Stimulated activated CD4-positive, alpha-beta T cell treated with anti-CD3 and anti-CD28 coated beads, Interleukin-4, amount 100 ng/mL, for 4 hours (primary cell): ENCODE measurements around the gene KCNIP1.

Experiments used
- DNase-seq, 2 experiments: peaks; one replicate each; pipeline ENCODE4 v3.0.0-alpha.2; 2020

Gene KCNIP1

DNA sequence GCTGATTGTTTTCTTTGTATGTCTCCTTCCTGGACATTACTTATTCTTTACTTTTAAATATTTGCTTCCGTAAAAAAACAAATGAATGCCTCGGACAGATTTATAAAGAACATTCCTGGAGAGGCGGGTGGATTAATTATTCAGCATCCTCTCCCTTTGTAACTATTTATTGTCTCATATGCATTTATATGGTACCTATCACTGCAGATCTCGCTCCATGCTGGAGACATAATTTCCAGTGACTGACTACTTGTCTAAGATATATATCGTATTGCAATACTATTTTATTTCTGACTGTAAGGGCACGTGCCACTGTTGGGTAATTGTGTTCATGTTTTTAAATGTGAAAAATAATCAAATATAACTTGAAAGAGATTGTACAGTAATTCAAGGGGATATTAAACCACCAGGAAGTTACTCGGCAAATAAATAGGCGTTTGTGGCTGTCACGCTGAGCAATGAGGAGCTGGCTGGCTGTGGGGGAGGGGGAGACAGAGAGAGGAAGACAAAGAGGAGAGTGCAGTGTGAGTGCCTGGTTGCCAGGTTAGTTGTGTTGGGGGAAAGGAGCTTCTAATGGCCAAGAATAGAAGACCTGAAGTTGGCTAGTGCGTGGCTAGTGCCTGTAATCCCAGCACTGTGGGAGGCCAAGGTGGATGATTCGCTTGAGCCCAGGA is 147.9 kb downstream of the KCNIP1 start:
- no peak for DNase-seq

DNA sequence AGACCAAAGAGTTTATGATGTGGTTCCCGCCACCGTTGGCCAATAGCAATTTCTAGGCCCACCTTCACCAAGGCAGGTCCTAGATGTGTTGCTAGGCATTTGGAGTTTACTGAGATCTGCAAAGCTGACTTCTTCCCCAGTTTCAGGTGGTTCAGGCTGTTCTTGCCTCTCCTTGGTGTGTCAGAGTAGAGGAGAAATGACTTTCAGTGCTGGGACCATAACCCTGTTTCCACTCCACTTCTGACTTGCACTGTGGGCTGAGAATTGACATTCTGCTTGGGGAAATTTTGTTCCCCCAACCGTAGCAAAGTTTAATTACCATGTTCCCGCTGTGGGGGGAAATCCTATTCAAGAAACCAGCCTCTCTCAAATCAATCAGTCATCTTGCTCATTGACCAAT is 151.7 kb downstream of the KCNIP1 start:
- no peak for DNase-seq

- no peak for DNase-seq
Measured at GRCh38 chr5:170655920-170656319, 152.1 kb downstream of the KCNIP1 start.

GRCh38 chr5:170656346-170656745 is 152.5 kb downstream of the KCNIP1 start:
- DNase-seq = no peak

DNA sequence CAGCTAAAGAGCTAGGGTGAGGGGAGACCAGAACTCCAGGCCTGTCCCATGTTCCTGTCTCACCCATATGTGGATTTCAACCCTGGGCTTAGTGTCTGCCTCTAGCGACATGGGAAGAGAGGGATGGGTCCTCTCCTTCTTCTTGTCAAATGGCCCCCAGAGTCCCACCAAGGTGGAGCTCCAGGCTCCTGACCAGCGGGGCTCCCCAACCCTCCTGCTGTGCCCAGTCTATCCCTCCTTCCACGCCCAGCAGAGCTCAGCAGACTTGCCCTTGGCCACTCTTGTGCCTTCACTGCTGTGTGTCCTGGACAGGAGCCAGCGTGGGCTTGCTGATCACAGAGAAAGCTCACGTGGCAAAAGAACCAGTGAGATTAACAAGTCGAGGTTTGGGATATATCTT is 156.7 kb downstream of the KCNIP1 start:
- DNase-seq = no peak

GRCh38 chr5:170662966-170663365 is 159.1 kb downstream of the KCNIP1 start:
- DNase-seq = no peak

- DNase-seq = no peak
Measured at GRCh38 chr5:170678811-170679210, 175.0 kb downstream of the KCNIP1 start.

DNA sequence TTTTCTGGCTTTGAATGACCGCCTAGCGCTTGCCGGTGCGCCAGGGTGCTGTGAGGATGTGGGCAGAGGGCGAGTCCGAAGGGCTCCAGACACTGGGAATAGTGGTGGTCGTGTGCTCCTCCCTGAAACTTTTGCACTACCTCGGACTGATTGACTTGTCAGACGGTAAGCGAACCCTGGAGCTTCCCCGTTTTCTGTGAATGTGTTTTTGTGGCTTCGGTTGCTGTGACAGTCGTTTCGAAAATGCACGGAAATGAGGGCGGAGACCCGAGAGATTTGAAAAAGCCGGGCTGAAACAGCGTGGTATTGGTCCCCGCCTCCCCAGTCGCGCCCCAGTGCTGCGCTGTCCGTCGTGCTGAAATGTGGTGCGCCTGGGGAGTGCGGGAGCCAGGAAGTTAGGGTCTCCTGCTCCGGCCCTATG is 177.2 kb downstream of the KCNIP1 start:
- peak; percentile 3 to 27 for DNase-seq

DNA sequence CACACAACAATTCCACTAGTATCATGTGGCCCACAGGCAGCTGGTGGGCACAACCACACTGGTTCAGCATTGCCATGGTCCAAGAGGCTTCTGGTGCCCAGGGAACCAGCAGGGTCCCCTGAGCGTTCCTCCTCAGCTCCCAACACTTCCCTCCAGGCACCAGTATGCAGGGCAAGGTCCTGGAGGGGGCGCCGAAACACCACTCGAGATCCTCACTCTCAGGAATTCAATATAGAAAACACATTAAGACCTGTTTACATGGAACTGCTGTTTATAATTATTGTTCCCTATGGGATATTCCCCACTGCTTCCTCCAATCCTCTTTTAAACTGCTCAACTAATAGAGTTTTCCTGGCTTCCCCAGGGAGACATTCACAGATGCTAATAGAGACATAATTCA is 187.8 kb downstream of the KCNIP1 start:
- DNase-seq = no peak

DNA sequence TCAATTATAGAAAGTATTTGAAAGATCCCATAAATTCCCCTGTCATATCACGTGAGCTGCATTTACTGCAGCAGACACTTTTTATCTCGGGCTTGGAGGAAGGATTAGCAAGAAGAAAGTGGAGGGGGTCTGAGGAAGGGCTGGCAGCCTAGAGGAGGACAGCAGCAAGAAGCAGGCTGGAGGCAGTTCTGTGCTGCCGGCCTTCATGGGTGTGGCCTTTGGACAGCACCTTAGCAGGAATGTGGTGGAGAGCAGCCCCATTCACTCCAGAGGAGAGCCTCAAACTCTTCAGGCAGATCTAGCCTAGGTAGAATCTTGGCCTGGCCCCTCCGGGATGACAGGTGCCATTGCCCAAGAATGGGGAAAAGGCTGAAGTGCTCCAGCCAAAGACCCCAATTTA is 189.9 kb downstream of the KCNIP1 start:
- no peak for DNase-seq

DNA sequence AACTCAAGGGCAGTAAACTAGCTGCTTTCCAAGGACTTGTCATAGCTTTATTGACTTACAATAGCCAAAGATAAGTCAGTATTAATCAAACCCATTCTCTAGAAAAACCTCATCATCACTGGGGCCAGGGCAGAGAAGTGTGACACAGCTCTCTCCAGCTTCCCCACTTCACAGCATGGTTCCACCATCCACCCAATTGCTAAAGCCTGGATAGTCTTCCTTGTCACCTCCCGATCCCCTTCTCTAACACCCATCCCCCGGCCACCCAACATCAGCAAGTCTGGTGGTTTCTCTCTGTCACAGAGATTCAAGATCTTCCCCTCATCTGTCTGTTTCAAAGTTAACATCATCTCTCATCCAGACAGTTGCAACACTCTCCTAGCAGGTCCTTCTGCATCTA is 191.1 kb downstream of the KCNIP1 start:
- DNase-seq = no peak

- DNase-seq = no peak
Measured at GRCh38 chr5:170697031-170697430, 193.2 kb downstream of the KCNIP1 start.

- DNase-seq = no peak
Measured at GRCh38 chr5:170700503-170700902, 196.7 kb downstream of the KCNIP1 start.

- no peak for DNase-seq
Measured at GRCh38 chr5:170701334-170701733, 197.5 kb downstream of the KCNIP1 start.

GRCh38 chr5:170704417-170705192 is 200.8 kb downstream of the KCNIP1 start:
- DNase-seq = no peak

DNA sequence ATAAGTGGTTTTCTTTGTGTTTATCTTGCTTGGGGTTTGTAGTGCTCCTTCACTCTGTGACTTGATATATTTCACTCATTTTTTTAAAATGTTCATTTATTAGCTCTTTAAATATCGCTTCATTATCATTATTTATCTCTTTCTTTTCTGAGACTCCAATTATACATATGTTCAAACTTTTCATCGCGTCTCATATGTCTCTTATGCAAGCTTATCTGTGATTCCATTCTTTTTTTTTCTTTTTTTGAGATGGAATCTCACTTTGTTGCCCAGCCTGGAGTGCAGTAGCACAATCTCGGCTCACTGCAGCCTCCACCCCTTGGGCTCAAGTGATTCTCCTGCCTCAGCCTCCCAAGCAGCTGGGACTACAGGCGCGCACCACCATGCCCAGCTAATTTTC is 205.8 kb downstream of the KCNIP1 start:
- DNase-seq = no peak

DNA sequence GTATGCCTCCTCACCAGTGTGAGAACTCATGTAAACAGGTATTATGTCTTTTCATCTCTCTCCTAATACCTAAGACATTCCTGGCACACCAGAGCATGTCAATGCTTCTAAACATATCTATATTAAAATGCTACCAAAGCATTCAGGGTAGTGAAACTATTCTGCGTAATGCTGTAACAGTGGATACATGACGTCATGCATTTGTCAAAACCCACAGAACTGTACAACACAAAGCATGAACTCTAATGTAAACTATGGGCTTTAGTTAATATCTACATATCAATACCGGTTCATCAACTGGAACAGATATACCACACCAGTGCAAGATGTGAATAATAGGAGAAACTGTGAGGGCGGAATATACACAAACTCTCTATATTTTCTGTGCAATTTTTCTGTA is 207.5 kb downstream of the KCNIP1 start:
- no peak for DNase-seq

DNA sequence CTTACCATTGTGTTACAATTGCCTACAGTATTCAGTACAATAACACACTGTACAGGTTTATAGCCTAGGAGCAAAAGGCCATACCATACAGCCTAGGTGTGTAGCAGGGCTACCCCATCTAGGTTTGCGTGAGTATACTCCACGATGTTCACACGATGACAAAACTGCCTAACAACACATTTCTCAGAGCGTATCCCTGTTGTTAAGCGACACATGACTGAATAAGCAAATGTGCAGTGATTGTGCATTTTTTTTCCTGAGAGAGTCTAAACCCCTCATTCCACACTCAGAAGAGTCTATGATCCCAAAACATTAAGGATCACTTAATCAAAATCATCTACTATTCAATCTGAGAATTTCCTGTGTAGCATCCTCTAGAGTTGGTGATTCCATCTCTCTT is 211.3 kb downstream of the KCNIP1 start:
- no peak for DNase-seq

DNA sequence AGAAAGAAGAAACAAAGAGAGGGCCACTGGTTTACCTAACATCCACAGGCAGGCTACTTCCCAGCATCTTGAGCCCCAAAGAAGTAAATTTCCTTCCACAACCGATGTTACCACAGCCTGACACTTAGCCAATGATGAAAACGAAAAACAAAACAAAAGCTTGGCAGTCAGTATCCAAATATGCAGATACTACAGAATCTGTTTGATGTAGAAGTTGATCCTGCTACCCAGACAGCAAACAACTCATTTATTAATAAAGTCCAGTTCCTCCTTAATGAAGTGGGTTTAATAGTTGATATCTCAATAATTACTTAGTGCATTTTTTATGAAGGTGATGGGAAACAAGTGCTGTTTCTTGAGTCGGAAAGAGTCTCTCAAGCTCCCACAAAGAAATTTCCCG is 212.6 kb downstream of the KCNIP1 start:
- no peak for DNase-seq

DNA sequence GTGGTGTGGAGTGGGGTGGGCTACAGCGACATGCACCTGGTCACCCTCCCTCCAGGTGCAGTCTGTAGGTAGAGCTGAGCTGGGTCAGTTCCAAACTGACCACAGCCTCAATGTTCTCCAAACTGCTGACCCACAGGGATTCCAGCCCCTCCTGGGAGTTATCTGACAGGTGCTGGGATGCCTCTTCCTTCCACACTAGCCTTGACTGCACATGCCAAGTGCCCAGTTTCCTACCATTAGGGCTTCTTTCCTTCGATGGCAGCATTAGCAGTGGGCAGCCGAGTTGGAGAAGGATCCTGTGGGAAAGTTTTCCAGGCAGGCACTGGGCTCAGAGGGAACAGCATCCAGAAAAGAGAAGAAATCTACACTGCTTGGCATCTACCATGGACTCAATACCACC is 215.7 kb downstream of the KCNIP1 start:
- no peak for DNase-seq

DNA sequence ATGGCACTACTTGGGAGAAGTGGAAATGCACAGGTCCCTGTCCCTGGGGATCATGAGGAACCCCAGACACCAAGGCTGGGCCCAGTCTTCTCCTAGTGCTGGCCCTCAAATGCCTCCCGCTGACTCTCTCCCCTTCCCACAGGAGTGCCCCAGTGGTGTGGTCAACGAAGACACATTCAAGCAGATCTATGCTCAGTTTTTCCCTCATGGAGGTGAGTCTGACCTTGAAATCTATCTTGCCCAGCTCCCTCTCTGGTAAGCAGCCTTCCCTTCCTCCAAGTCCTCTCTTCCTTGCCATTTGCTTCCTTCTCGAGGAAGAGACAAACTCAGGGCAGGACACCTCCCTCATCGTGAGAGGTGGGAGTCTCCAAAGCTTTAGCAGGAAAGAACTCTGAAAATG is 216.4 kb downstream of the KCNIP1 start:
- no peak for DNase-seq

DNA sequence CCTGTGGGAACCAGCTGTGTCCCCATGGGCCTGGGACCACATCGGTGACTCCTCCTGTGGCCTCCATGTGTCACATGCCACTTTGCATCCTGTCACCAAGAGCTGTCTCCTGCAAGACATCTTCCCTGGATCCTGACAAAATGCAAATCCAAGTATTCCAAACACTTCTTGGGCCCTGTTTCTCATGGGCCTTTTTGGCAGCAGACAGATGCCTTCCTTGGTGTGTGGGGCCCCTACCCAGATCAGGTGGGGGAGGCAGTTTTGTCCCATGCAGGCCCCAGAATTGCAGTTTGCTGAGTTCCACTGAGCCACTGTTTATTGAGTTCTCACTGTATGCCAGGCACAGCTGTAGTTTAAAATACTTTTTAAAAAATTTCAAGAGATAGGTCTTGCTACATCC is 217.2 kb downstream of the KCNIP1 start:
- DNase-seq = no peak

- no peak for DNase-seq
Measured at GRCh38 chr5:170721681-170722080, 217.9 kb downstream of the KCNIP1 start.

- DNase-seq = no peak
Measured at GRCh38 chr5:170722316-170722715, 218.5 kb downstream of the KCNIP1 start.

DNA sequence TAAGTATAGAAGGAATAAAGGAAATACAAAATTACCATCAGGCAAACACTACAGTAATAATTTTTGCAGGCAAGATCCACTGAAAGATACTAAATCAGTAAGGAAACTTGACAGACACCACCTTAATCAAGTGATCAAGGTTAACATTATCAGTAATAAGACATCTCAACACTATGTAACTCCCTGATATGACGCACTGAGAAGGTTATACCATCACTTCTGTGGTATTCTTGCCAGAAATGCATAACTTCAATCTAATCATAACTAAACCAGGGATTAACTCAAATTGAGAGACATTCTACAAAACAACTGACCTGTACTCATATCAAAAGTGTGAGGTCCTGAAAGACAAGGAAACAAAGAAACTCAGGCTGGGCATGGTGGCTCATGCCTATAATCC is 227.2 kb downstream of the KCNIP1 start:
- no peak for DNase-seq
